Loucy (cell line): Measurements from ENCODE around the gene KAT6B.

Experiments used
- H2AFZ ChIP-seq: fragments of 200-600 bp; sonication (generic); 2 replicates; pipeline ENCODE4 v1.6.0; 2016; ENCODE audit warnings: antibody characterized with exemption, mild to moderate bottlenecking, low read length, moderate library complexity
- H3F3A ChIP-seq: fragments of 200-600 bp; 2 replicates; pipeline ENCODE4 v1.6.0; 2016; ENCODE audit warnings: antibody characterized with exemption, low read depth, mild to moderate bottlenecking
- H3K27me3 ChIP-seq: fragments of 200-600 bp; sonication (generic); 2 replicates; pipeline ENCODE4 v1.6.1; 2014; ENCODE audit warnings: low read length, mild to moderate bottlenecking; ENCODE audit not compliant: insufficient read depth, poor library complexity, severe bottlenecking
- H3K36me3 ChIP-seq: fragments of 200-600 bp; sonication (generic); 2 replicates; pipeline ENCODE4 v1.6.1; 2016; ENCODE audit warnings: low read length; ENCODE audit not compliant: insufficient read depth
- H3K4me1 ChIP-seq: fragments of 200-600 bp; sonication (generic); 2 replicates; pipeline ENCODE4 v1.5.1; 2014; ENCODE audit warnings: low read length, mild to moderate bottlenecking; ENCODE audit not compliant: insufficient read depth, poor library complexity, severe bottlenecking
- H3K4me2 ChIP-seq: fragments of 200-600 bp; sonication (generic); 2 replicates; pipeline ENCODE4 v1.6.0; 2014; ENCODE audit warnings: antibody characterized with exemption, low read length, low read depth, mild to moderate bottlenecking; ENCODE audit not compliant: poor library complexity, severe bottlenecking
- H3K4me3 ChIP-seq: fragments of 200-600 bp; sonication (generic); 2 replicates; pipeline ENCODE4 v1.5.1; 2014; ENCODE audit warnings: low read length, mild to moderate bottlenecking, mixed read lengths; ENCODE audit not compliant: poor library complexity, severe bottlenecking
- H3K79me2 ChIP-seq: fragments of 200-600 bp; sonication (generic); 2 replicates; pipeline ENCODE4 v1.6.1; 2014; ENCODE audit warnings: low read length; ENCODE audit not compliant: insufficient read depth
- H3K9ac ChIP-seq: fragments of 200-600 bp; sonication (generic); 2 replicates; pipeline ENCODE4 v1.6.0; 2014; ENCODE audit warnings: mild to moderate bottlenecking, low read depth, low read length, moderate library complexity; ENCODE audit not compliant: poor library complexity, severe bottlenecking
- H3K9me2 ChIP-seq: fragments of 200-600 bp; sonication (generic); replicated peaks from 2 replicates; pipeline ENCODE4 v1.6.1; 2016; ENCODE audit warnings: low read depth, low read length, mixed read lengths
- H3K9me3 ChIP-seq: fragments of 200-600 bp; sonication (generic); 2 replicates; pipeline ENCODE4 v1.6.1; 2014; ENCODE audit warnings: mild to moderate bottlenecking, antibody characterized with exemption, low read length, low read depth; ENCODE audit not compliant: insufficient read depth
- H4K20me1 ChIP-seq: fragments of 200-600 bp; sonication (generic); 2 replicates; pipeline ENCODE4 v1.6.0; 2014; ENCODE audit warnings: antibody characterized with exemption, low read length, mild to moderate bottlenecking; ENCODE audit not compliant: insufficient read depth, poor library complexity, severe bottlenecking
- EZH2phosphoT487 ChIP-seq: fragments of 200-600 bp; IDR thresholded peaks from 2 replicates; pipeline ENCODE4 v1.6.1; 2018; ENCODE audit warnings: antibody characterized with exemption, mild to moderate bottlenecking, moderate library complexity, borderline replicate concordance
- TF ChIP-seq, protein P1 (sequence below): fragments of 200-600 bp; sonication (generic); conservative IDR thresholded peaks from 2 replicates; pipeline ENCODE4 v1.5.1; 2014; ENCODE audit warnings: mild to moderate bottlenecking, antibody characterized with exemption, low read length

Gene KAT6B

DNA sequence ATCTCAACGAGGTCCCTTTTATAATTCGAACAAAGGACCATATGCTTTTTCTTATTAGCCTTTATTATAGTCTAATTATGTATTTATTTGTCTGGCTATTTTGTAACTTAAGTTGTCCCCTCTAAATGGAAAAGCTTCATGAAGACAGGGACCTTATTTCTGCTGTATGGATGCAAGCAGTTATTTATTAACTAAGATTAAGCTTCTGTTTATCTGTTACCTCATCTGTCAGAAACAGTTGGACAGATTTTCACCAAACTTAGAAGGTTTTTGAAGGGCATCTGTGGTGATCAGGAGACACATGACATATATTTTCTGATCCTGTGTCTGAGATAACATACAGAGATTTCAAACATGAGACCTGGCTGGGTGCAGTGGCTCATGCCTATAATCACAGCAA lies 43.2 kb downstream of the KAT6B start:
- Histone ChIP-seq H3K4me3 (no peak overlapping the region), H3K4me1 (peaks cover 27% of the 10 kb centered on the region), H3K79me2 (peaks cover 100% of the 10 kb centered on the region), H3K9me3 (no peaks in the 10 kb centered on the region), H3K9me2 (no peaks in the 10 kb centered on the region), H3K4me2 (no peak overlapping the region), H3K36me3 (peaks cover 2% of the 10 kb centered on the region), H3F3A (no peaks in the 10 kb centered on the region), H3K27me3 (no peaks in the 10 kb centered on the region), H2AFZ (no peak overlapping the region), H4K20me1 (peaks cover 63% of the 10 kb centered on the region), H3K9ac (no peak overlapping the region)
- TF ChIP-seq, protein P1, sequence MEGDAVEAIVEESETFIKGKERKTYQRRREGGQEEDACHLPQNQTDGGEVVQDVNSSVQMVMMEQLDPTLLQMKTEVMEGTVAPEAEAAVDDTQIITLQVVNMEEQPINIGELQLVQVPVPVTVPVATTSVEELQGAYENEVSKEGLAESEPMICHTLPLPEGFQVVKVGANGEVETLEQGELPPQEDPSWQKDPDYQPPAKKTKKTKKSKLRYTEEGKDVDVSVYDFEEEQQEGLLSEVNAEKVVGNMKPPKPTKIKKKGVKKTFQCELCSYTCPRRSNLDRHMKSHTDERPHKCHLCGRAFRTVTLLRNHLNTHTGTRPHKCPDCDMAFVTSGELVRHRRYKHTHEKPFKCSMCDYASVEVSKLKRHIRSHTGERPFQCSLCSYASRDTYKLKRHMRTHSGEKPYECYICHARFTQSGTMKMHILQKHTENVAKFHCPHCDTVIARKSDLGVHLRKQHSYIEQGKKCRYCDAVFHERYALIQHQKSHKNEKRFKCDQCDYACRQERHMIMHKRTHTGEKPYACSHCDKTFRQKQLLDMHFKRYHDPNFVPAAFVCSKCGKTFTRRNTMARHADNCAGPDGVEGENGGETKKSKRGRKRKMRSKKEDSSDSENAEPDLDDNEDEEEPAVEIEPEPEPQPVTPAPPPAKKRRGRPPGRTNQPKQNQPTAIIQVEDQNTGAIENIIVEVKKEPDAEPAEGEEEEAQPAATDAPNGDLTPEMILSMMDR: no peak
- TF ChIP-seq EZH2phosphoT487: no peak

DNA sequence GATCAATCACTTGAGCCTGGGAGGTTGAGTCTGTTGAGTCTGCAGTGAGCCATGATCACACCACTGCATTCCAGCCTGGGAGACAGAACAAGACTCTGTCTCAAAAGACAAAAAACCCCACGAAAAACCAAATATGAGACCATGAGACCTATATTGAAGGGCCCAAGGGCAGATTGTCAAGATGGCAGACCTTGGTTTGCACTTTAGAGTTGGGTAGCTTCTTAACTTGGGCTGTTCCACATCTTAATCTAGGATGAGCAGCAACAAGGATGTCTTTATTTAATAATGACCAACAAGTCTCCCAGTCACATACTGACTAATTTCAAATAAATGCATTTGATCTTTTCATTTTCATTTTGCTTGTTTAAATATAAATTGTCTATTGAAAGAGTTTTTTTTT lies 43.8 kb downstream of the KAT6B start:
- Histone ChIP-seq H3F3A (no peaks in the 10 kb centered on the region), H3K9me3 (no peaks in the 10 kb centered on the region), H3K36me3 (peaks cover 2% of the 10 kb centered on the region; the same call in 1 of the 2 replicates), H3K4me1 (peaks cover 27% of the 10 kb centered on the region), H3K79me2 (peaks cover 100% of the 10 kb centered on the region), H4K20me1 (peaks cover 63% of the 10 kb centered on the region), H3K4me2 (no peak overlapping the region), H3K27me3 (no peaks in the 10 kb centered on the region), H3K9ac (no peak overlapping the region), H3K4me3 (no peak overlapping the region), H3K9me2 (no peaks in the 10 kb centered on the region), H2AFZ (no peak overlapping the region)
- TF ChIP-seq, protein P1: no peak
- no peak for TF ChIP-seq EZH2phosphoT487

DNA sequence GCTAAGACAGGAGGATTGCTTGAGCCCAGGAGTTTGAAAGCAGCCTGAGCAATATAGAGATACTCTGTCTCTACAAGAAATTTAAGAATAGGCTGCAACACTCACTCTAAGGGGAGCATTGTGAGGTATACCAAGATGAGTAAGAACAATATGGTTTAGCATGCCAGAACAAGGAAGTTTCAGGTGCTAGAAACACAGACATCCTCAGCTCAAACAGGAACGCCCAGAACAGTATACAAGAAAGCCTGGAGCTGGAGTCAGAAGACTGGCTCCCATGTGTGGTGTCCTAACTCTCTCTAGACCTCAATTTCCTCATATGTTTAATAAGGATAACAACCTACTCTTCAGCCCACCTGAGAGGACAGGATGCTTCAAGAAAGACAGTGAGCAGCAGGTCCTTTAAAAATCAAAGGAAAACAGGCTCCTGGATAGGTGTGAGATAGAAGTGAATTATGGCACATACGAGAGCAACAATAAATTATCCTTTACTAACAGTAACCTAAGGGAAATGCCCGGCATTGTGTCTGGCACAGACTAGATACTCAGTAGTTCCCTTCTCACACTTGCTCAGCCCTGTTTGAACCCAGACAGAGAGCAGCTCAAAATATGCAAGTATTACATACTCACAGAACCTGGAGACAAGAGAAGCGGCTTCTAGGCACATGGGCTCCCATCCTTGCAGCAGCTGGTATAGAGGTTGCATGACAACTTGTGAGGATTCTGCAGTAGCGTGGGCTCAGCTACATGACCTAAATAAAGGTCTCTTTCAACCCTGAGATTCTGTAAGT lies 45.4 kb downstream of the KAT6B start:
- H3K36me3 ChIP-seq: peaks cover 2% of the 10 kb centered on the region; the same call in 1 of the 2 replicates
- no peaks in the 10 kb centered on the region for H3K9me2 ChIP-seq
- no peak for TF ChIP-seq EZH2phosphoT487
- TF ChIP-seq, protein P1: no peak
- no peak overlapping the region for H2AFZ ChIP-seq
- H3K9me3 ChIP-seq: no peaks in the 10 kb centered on the region
- H3K79me2 ChIP-seq: peaks cover 98% of the 10 kb centered on the region
- no peaks in the 10 kb centered on the region for H3K27me3 ChIP-seq
- H3F3A ChIP-seq: no peaks in the 10 kb centered on the region
- H4K20me1 ChIP-seq: peaks cover 53% of the 10 kb centered on the region
- H3K4me3 ChIP-seq: no peak overlapping the region
- H3K9ac ChIP-seq: no peak overlapping the region
- H3K4me2 ChIP-seq: no peak overlapping the region
- H3K4me1 ChIP-seq: peaks cover 27% of the 10 kb centered on the region
